GM12873 (cell line): Measurements from ENCODE around the gene RPS28.

Source experiments
- TF ChIP-seq, protein P1 (sequence below): IDR thresholded peaks from 2 replicates; pipeline ENCODE4 v1.5.1; 2012; ENCODE audit warnings: low read depth, mild to moderate bottlenecking, moderate library complexity, low read length, control low read depth; ENCODE audit not compliant: insufficient read depth; ENCODE audit errors: missing control alignments

RPS28 gene

GRCh38 chr19:8321067-8321985 lies at the start of gene RPS28, which contains the start of gene NDUFA7:
TSS of gene RPS28 (plus strand) at chr19:8321496. CDS start at chr19:8321531, 35 bp downstream.
TSS of gene NDUFA7 (minus strand) at chr19:8321375. CDS start at chr19:8321358, 17 bp downstream.
- TF ChIP-seq, protein P1, sequence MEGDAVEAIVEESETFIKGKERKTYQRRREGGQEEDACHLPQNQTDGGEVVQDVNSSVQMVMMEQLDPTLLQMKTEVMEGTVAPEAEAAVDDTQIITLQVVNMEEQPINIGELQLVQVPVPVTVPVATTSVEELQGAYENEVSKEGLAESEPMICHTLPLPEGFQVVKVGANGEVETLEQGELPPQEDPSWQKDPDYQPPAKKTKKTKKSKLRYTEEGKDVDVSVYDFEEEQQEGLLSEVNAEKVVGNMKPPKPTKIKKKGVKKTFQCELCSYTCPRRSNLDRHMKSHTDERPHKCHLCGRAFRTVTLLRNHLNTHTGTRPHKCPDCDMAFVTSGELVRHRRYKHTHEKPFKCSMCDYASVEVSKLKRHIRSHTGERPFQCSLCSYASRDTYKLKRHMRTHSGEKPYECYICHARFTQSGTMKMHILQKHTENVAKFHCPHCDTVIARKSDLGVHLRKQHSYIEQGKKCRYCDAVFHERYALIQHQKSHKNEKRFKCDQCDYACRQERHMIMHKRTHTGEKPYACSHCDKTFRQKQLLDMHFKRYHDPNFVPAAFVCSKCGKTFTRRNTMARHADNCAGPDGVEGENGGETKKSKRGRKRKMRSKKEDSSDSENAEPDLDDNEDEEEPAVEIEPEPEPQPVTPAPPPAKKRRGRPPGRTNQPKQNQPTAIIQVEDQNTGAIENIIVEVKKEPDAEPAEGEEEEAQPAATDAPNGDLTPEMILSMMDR: peak; percentile 42

- TF ChIP-seq, protein P1: no peak
Measured at GRCh38 chr19:8302357-8302691, 19.0 kb upstream of the RPS28 start.

- TF ChIP-seq, protein P1: no peak
Measured at GRCh38 chr19:8302734-8303133, 18.6 kb upstream of the RPS28 start.

GRCh38 chr19:8304841-8305621 lies 16.3 kb upstream of the RPS28 start:
- TF ChIP-seq, protein P1: no peak

GRCh38 chr19:8305798-8306197 lies 15.5 kb upstream of the RPS28 start:
- TF ChIP-seq, protein P1: no peak

- TF ChIP-seq, protein P1: no peak
Measured at GRCh38 chr19:8306235-8307054, 14.9 kb upstream of the RPS28 start.
